HCT116 (cell line): Measurements from ENCODE around the gene CCNL2. TPM values are rescaled to one million over a fixed set of nuclear protein-coding genes. Genes with fewer than 3 reads are reported as not detected.

Experiments
- ATAC-seq: fragments of 200-7000 bp; cut with Tn5 transposase; 2 replicates; pipeline ENCODE4 v1.9.1; 2020; ENCODE audit warnings: mild to moderate bottlenecking, moderate library complexity
- Bru-seq: library from RNA; stranded (reverse); fragments of 400-500 nt; gene quantifications from one replicate; lab custom pipeline; 2021; lab: Mats Ljungman, UMichigan
- BruChase-seq, 2 experiments: library from RNA; stranded (reverse); fragments of 400-500 nt; gene quantifications; one replicate each; lab custom pipeline; 2021; lab: Mats Ljungman, UMichigan
- BruUV-seq: library from RNA; stranded (reverse); fragments of 400-500 nt; replicated peaks from 2 replicates; lab custom pipeline; 2021; lab: Mats Ljungman, UMichigan
- CTCF ChIA-PET: fragments of 300-600 bp; sonication (Branson Sonifier 250); formaldehyde crosslinking; loops from one replicate; lab custom pipeline; 2021; ENCODE audit warnings: antibody characterized with exemption; lab: Charles Lee
- POLR2A ChIA-PET: fragments of 300-600, 350-600 bp; sonication (Branson Sonifier 250); formaldehyde crosslinking; loops from one replicate; lab custom pipeline; 2021; ENCODE audit warnings: antibody characterized with exemption; lab: Charles Lee
- RAD21 ChIA-PET, 2 experiments: fragments of 300-600 bp; sonication (Branson Sonifier 250); formaldehyde crosslinking; loops; one replicate each; lab custom pipeline; 2023; ENCODE audit warnings: low total read pairs in 2 of 2; ENCODE audit not compliant: uncharacterized antibody in 2 of 2, unreplicated experiment in 2 of 2, low non-redundant PET in 1 of 2; lab: Charles Lee
- DNase-seq: peaks from one replicate; pipeline ENCODE4 v3.0.0-alpha.2; 2010; ENCODE audit warnings: low read depth, low spot score
- H2AFZ ChIP-seq: fragments of 200-600 bp; shearing (Covaris generic), sonication (generic); 2 replicates; pipeline ENCODE4 v1.6.1; 2017; ENCODE audit warnings: low read depth, mixed run types, mixed read lengths, antibody characterized with exemption, low read length; ENCODE audit not compliant: poor library complexity, severe bottlenecking
- H3K27ac ChIP-seq: 2 replicates; pipeline ENCODE4 v1.5.1; 2012; ENCODE audit warnings: low read depth, low read length
- H3K27me3 ChIP-seq: fragments of 200-600 bp; sonication (generic); 2 replicates; pipeline ENCODE4 v1.6.1; 2016; ENCODE audit warnings: mixed run types, low read length, mixed read lengths; ENCODE audit not compliant: insufficient read depth
- H3K36me3 ChIP-seq, 2 experiments: fragments of 200-500 bp in 1 of 2; fragments of 200-600 bp in 1 of 2; sonication (Bioruptor generic) in 1 of 2; sonication (generic) in 1 of 2; 2 replicates each; pipeline versions ENCODE4 v1.5.1 to v1.6.1; 2014 to 2016; ENCODE audit warnings: low read length in 2 of 2, inconsistent platforms in 1 of 2, mixed read lengths in 1 of 2, mixed run types in 1 of 2; ENCODE audit not compliant: insufficient read depth in 2 of 2, control insufficient read depth in 1 of 2
- H3K4me1 ChIP-seq, 2 experiments: fragments of 200-600 bp in 1 of 2; sonication (generic) in 1 of 2; 2 replicates each; pipeline versions ENCODE4 v1.5.1 to v1.6.1; 2012 to 2017; ENCODE audit warnings: low read length in 2 of 2, inconsistent platforms in 1 of 2, mild to moderate bottlenecking in 1 of 2, mixed read lengths in 1 of 2, mixed run types in 1 of 2, moderate library complexity in 1 of 2; ENCODE audit not compliant: insufficient read depth in 2 of 2, control insufficient read depth in 1 of 2
- H3K4me2 ChIP-seq: fragments of 200-600 bp; sonication (generic); 2 replicates; pipeline ENCODE4 v1.6.1; 2017; ENCODE audit warnings: mixed run types, low read length, mixed read lengths
- H3K4me3 ChIP-seq, 2 experiments: fragments of 200-600 bp in 1 of 2; sonication (generic) in 1 of 2; replicated peaks in 1 of 2; 2 replicates each; pipeline ENCODE4 v1.5.1; 2011 to 2016; ENCODE audit warnings: low read length in 2 of 2, control low read depth in 1 of 2, low read depth in 1 of 2, mild to moderate bottlenecking in 1 of 2, mixed read lengths in 1 of 2, mixed run types in 1 of 2
- H3K79me2 ChIP-seq: fragments of 200-600 bp; sonication (generic); 2 replicates; pipeline ENCODE4 v1.6.1; 2017; ENCODE audit warnings: mild to moderate bottlenecking, mixed run types, low read length, moderate library complexity, mixed read lengths; ENCODE audit not compliant: insufficient read depth
- H3K9ac ChIP-seq: fragments of 200-600 bp; sonication (generic); 2 replicates; pipeline ENCODE4 v1.6.1; 2016; ENCODE audit warnings: low read length, mixed read lengths
- H3K9me2 ChIP-seq: fragments of 200-600 bp; sonication (generic), shearing (Covaris generic); 2 replicates; pipeline ENCODE4 v1.6.1; 2017; ENCODE audit warnings: mixed run types, mild to moderate bottlenecking, moderate library complexity; ENCODE audit not compliant: insufficient read depth
- H3K9me3 ChIP-seq, 2 experiments: fragments of 200-500 bp in 1 of 2; fragments of 200-600 bp in 1 of 2; sonication (Bioruptor generic) in 1 of 2; sonication (generic) in 1 of 2; 2 replicates each; pipeline ENCODE4 v1.6.1; 2014 to 2017; ENCODE audit warnings: low read length in 2 of 2, mixed read lengths in 2 of 2, inconsistent platforms in 1 of 2, low read depth in 1 of 2, mild to moderate bottlenecking in 1 of 2, mixed run types in 1 of 2, moderate library complexity in 1 of 2; ENCODE audit not compliant: control insufficient read depth in 1 of 2, insufficient read depth in 1 of 2
- H4K20me1 ChIP-seq: fragments of 200-600 bp; sonication (generic), shearing (Covaris generic); 2 replicates; pipeline ENCODE4 v1.6.1; 2017; ENCODE audit warnings: mixed run types, mild to moderate bottlenecking, moderate library complexity; ENCODE audit not compliant: insufficient read depth
- CBX3 ChIP-seq: IDR thresholded peaks from 2 replicates; pipeline ENCODE4 v1.6.1; 2012; ENCODE audit warnings: low read depth
- CEBPB ChIP-seq: IDR thresholded peaks from 2 replicates; pipeline ENCODE4 v1.6.1; 2012; ENCODE audit warnings: low read depth
- ELF1 ChIP-seq: IDR thresholded peaks from 2 replicates; pipeline ENCODE4 v1.6.1; 2012; ENCODE audit warnings: low read depth, borderline replicate concordance
- EZH2phosphoT487 ChIP-seq: fragments of 200-600 bp; IDR thresholded peaks from 2 replicates; pipeline ENCODE4 v1.6.1; 2018; ENCODE audit warnings: antibody characterized with exemption, borderline replicate concordance
- POLR2A ChIP-seq: IDR thresholded peaks from 2 replicates; pipeline ENCODE4 v1.7.0; 2011; ENCODE audit warnings: borderline replicate concordance; ENCODE audit not compliant: insufficient read depth, insufficient read length; ENCODE audit errors: extremely low read depth
- POLR2AphosphoS5 ChIP-seq: IDR thresholded peaks from 2 replicates; pipeline ENCODE4 v1.6.1; 2011; ENCODE audit warnings: mild to moderate bottlenecking, low read depth, low read length, moderate library complexity
- REST ChIP-seq: IDR thresholded peaks from 2 replicates; pipeline ENCODE4 v1.6.1; 2012; ENCODE audit warnings: low read depth
- SIN3A ChIP-seq: IDR thresholded peaks from 2 replicates; pipeline ENCODE4 v1.6.1; 2012; ENCODE audit warnings: low read depth
- TCF7L2 ChIP-seq: IDR thresholded peaks from 2 replicates; pipeline ENCODE4 v1.7.0; 2011; ENCODE audit warnings: borderline replicate concordance, inconsistent platforms; ENCODE audit not compliant: insufficient read depth, insufficient read length; ENCODE audit errors: extremely low read depth
- YY1 ChIP-seq: IDR thresholded peaks from 2 replicates; pipeline ENCODE4 v1.6.1; 2011; ENCODE audit warnings: low read length, low read depth, moderate library complexity, mild to moderate bottlenecking; ENCODE audit not compliant: insufficient replicate concordance; ENCODE audit errors: extremely low read depth
- ZBTB33 ChIP-seq: IDR thresholded peaks from 2 replicates; pipeline ENCODE4 v1.6.1; 2011; ENCODE audit warnings: mild to moderate bottlenecking, low read length, moderate library complexity; ENCODE audit not compliant: insufficient replicate concordance; ENCODE audit errors: extremely low read depth
- ZFX ChIP-seq: fragments of 450-650 bp; IDR thresholded peaks from 2 replicates; pipeline ENCODE4 v1.6.1; 2017
- intact Hi-C: fragments of 100-400 bp; cut with micrococcal nuclease; formaldehyde crosslinking; loops from 2 replicates; pipeline ENCODE4 v1.10.0; 2022
- long read RNA-seq: library from polyadenylated mRNA; unstranded; transcript quantifications from one replicate; pipeline ENCODE4 v2.0.0, GENCODE V29; 2021; ENCODE audit not compliant: unreplicated experiment
- polyA plus RNA-seq: library from polyadenylated mRNA; unstranded; fragments of >200 nt; gene quantifications from 2 replicates; pipeline ENCODE4 v1.2.1, GENCODE V29; 2012; ENCODE audit warnings: missing spikeins
- total RNA-seq: library from RNA; stranded (reverse); gene quantifications from one replicate; pipeline ENCODE4 v1.2.1, GENCODE V29; 2021; ENCODE audit not compliant: unreplicated experiment
- TF ChIP-seq, protein P1 (sequence below), 3 experiments: fragments of 200-600 bp in 1 of 3; sonication (generic) in 1 of 3; IDR thresholded peaks in 2 of 3; conservative IDR thresholded peaks in 1 of 3; 2 replicates each; pipeline ENCODE4 v1.5.1; 2012 to 2017; ENCODE audit warnings: low read depth in 2 of 3, low read length in 2 of 3, antibody characterized with exemption in 1 of 3, borderline replicate concordance in 1 of 3, control low read depth in 1 of 3, mild to moderate bottlenecking in 1 of 3, mixed read lengths in 1 of 3, mixed run types in 1 of 3, moderate library complexity in 1 of 3; ENCODE audit not compliant: insufficient read depth in 1 of 3

The CCNL2 gene
- 173 TPM for total RNA-seq
- polyA plus RNA-seq: 125 and 138 TPM in 2 replicates
- percentile 94 among the genes with signal in this experiment for Bru-seq, nascent RNA
- percentile 98 among the genes with signal in this experiment for BruChase-seq, experiment 1, labeled RNA remaining after a 6-hour chase
- percentile 98 among the genes with signal in this experiment for BruChase-seq, experiment 2, labeled RNA remaining after a 2-hour chase
- long read RNA-seq, transcript CCNL2-204 (6 exons, 3,082 nt): major isoform, 31 of 219 reads
- long read RNA-seq, transcript CCNL2-201 (11 exons, 2,305 nt): minor isoform, 19 of 219 reads
- long read RNA-seq, transcript CCNL2-202 (6 exons, 1,186 nt): minor isoform, 27 of 219 reads
- long read RNA-seq, partial matches to known transcripts: 14 of 219 reads
- long read RNA-seq, other reads (novel, unspliced or antisense): 126 of 219 reads

DNA sequence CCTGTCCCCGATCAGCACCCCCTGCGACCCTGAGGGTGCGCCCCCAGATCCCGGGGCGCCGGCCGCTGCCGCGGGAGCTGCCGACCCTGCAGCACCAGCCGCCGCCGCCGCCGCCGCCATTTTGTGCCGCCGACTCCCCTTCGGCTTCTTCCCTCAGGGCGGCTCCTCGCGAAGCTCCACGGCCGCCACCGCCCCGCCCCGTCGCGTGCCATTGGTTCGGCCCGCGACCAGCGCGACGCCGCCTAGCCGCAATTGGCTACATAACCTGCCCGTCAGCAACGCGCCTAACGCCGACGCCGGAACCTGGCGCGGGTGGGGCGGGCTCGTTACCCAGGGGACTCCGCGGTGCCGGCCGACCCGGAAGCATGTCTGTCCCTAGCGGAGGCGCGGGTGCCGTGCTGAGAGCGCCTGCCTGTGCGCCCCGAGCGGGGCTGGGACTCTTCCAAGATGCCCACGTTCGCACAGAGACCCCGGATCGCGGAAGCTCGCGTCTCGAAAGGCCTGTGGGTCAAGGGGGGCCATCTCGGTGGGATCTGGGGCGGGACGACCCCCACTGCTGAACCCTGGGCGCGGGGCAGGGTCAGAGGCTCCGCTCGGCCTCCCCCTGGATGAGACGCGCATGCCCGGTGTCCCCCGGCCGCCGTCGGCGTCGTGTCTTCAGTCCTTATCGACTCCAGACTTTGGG, at the start of gene CCNL2:
Gene CCNL2 (minus strand): TSS at position 149 of the 685 bp plus-strand sequence. CDS start 29 bp downstream, at position 120.
- peak; percentile 94 for DNase-seq
- CTCF ChIA-PET: interaction anchor here (0.8 to 1.5 kb wide), 4 partner anchors 24 to 108 kb away, joined by 3 to 9 read pairs (median 4); partner anchors contain the start of gene AURKAIP1
- intact Hi-C loops: loop anchor here (1.0 kb wide), 1 partner anchor 55 kb away; no protein-coding TSS in a partner anchor
- peak within 1 kb of the TSS; percentile 99 for H3K4me2 ChIP-seq
- H3K9me2 ChIP-seq: no peaks in the 10 kb centered on the region
- TF ChIP-seq, protein P1, sequence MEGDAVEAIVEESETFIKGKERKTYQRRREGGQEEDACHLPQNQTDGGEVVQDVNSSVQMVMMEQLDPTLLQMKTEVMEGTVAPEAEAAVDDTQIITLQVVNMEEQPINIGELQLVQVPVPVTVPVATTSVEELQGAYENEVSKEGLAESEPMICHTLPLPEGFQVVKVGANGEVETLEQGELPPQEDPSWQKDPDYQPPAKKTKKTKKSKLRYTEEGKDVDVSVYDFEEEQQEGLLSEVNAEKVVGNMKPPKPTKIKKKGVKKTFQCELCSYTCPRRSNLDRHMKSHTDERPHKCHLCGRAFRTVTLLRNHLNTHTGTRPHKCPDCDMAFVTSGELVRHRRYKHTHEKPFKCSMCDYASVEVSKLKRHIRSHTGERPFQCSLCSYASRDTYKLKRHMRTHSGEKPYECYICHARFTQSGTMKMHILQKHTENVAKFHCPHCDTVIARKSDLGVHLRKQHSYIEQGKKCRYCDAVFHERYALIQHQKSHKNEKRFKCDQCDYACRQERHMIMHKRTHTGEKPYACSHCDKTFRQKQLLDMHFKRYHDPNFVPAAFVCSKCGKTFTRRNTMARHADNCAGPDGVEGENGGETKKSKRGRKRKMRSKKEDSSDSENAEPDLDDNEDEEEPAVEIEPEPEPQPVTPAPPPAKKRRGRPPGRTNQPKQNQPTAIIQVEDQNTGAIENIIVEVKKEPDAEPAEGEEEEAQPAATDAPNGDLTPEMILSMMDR (IDR thresholded peaks at IDR 0.05 in 2 of 3, conservative IDR thresholded peaks at IDR 0.05 in 1 of 3; ENCODE audit: borderline replicate concordance in 1 of 3, insufficient read depth in 1 of 3, low read depth in 2 of 3, low read length in 2 of 3): peak in 2 of 3 experiments; percentile 51 to 64; a peak in 4 of 6 replicates
- TF ChIP-seq TCF7L2 (peak; percentile 69), ZFX (0 out of 2 replicates have a peak, but pooled peaks have one; percentile 60), EZH2phosphoT487 (no peak), POLR2AphosphoS5 (peak; percentile 84), POLR2A (peak; percentile 64), ZBTB33 (peak; percentile 32), SIN3A (no peak), CBX3 (no peak), ELF1 (no peak), CEBPB (no peak), YY1 (peak; percentile 91), REST (no peak)
- TF ChIP-seq, all 23 proteins: peak for 7
- peak within 1 kb of the TSS; percentile 96 to 99 for H3K4me3 ChIP-seq
- ChIA-PET POLR2A (interaction anchor here (1.0 to 1.2 kb wide), 6 partner anchors 8 to 106 kb away, joined by 3 to 7 read pairs (median 4); partner anchors contain the start of genes AURKAIP1 and MRPL20), RAD21 (interaction anchor here in 1 of 2 experiments (0.9 kb wide), 1 partner anchor 24 kb away, joined by 4 read pairs; the partner anchor contains the start of gene AURKAIP1)
- H3K4me1 ChIP-seq: peaks cover 8 to 46% of the 10 kb centered on the region in 2 experiments; a peak in 3 of 4 replicates
- H3K27me3 ChIP-seq: no peaks in the 10 kb centered on the region
- H3K79me2 ChIP-seq: peaks cover 82% of the 10 kb centered on the region
- peak within 1 kb of the TSS; percentile 86 for H3K27ac ChIP-seq
- no TSS peak for BruUV-seq
- H4K20me1 ChIP-seq: peaks cover 9% of the 10 kb centered on the region; the same call in 1 of the 2 replicates
- peak; percentile 89 for ATAC-seq
- H3K9me3 ChIP-seq: no peaks in the 10 kb centered on the region
- H3K36me3 ChIP-seq: peaks cover 25 to 47% of the 10 kb centered on the region in 2 experiments; a peak in 3 of 4 replicates
- peak within 1 kb of the TSS; percentile 97 for H3K9ac ChIP-seq
- H2AFZ ChIP-seq: no peak within 1 kb of the TSS
